GM23338 (cell line): Measurements from ENCODE around the gene DMRT2. TPM values are rescaled to one million over a fixed set of nuclear protein-coding genes. Genes with fewer than 3 reads are reported as not detected.

Experiments
- ATAC-seq: fragments of 200-7000 bp; cut with Tn5 transposase; 3 replicates; pipeline ENCODE4 v1.9.1; 2020
- DNase-seq: peaks from one replicate; pipeline ENCODE4 v3.0.0-alpha.2; 2015; ENCODE audit warnings: low spot score
- H2AFZ ChIP-seq: fragments of 200-600 bp; sonication (generic); 2 replicates; pipeline ENCODE4 v1.8.0; 2016; ENCODE audit warnings: antibody characterized with exemption, mild to moderate bottlenecking, moderate library complexity
- H3F3A ChIP-seq: fragments of 200-600 bp; sonication (generic); replicated peaks from 2 replicates; pipeline ENCODE4 v1.8.0; 2017; ENCODE audit warnings: antibody characterized with exemption, mixed run types, low read depth
- H3K27ac ChIP-seq: fragments of 200-600 bp; sonication (generic); 2 replicates; pipeline ENCODE4 v1.6.1; 2016; ENCODE audit warnings: low read depth
- H3K27me3 ChIP-seq: fragments of 200-600 bp; sonication (generic); 2 replicates; pipeline ENCODE4 v1.8.0; 2016; ENCODE audit warnings: mild to moderate bottlenecking, mixed run types, moderate library complexity; ENCODE audit not compliant: insufficient read depth
- H3K36me3 ChIP-seq: fragments of 200-600 bp; sonication (generic); 2 replicates; pipeline ENCODE4 v1.8.0; 2016; ENCODE audit warnings: mild to moderate bottlenecking; ENCODE audit not compliant: insufficient read depth
- H3K4me1 ChIP-seq: fragments of 200-600 bp; sonication (generic); 2 replicates; pipeline ENCODE4 v1.8.0; 2016; ENCODE audit warnings: mild to moderate bottlenecking, moderate library complexity; ENCODE audit not compliant: insufficient read depth
- H3K4me2 ChIP-seq: fragments of 200-600 bp; sonication (generic); 2 replicates; pipeline ENCODE4 v1.7.1; 2017; ENCODE audit warnings: mixed run types
- H3K4me3 ChIP-seq: fragments of 200-600 bp; sonication (generic); 2 replicates; pipeline ENCODE4 v1.6.1; 2016; ENCODE audit warnings: mixed run types
- H3K79me2 ChIP-seq: fragments of 200-600 bp; sonication (generic); replicated peaks from 2 replicates; pipeline ENCODE4 v1.8.0; 2017; ENCODE audit warnings: mild to moderate bottlenecking; ENCODE audit not compliant: insufficient read depth
- H3K9me2 ChIP-seq: fragments of 200-600 bp; sonication (generic); 2 replicates; pipeline ENCODE4 v1.8.0; 2017; ENCODE audit not compliant: insufficient read depth
- H4K20me1 ChIP-seq: fragments of 200-600 bp; sonication (generic); replicated peaks from 2 replicates; pipeline ENCODE4 v1.8.0; 2017; ENCODE audit warnings: mild to moderate bottlenecking; ENCODE audit not compliant: insufficient read depth
- H3K27ac Mint-ChIP-seq: 2 replicates; pipeline ENCODE4 v1.8.0; 2020; ENCODE audit warnings: inconsistent platforms, mild to moderate bottlenecking, moderate library complexity, mixed read lengths
- H3K27me3 Mint-ChIP-seq: 3 replicates; pipeline ENCODE4 v1.8.0; 2022; ENCODE audit warnings: low read depth, mild to moderate bottlenecking, moderate library complexity, mixed read lengths, inconsistent platforms; ENCODE audit not compliant: insufficient read depth, poor library complexity
- H3K36me3 Mint-ChIP-seq: 3 replicates; pipeline ENCODE4 v1.8.0; 2021; ENCODE audit warnings: low read depth, mild to moderate bottlenecking, inconsistent platforms, moderate library complexity, mixed read lengths
- H3K4me1 Mint-ChIP-seq: 3 replicates; pipeline ENCODE4 v1.8.0; 2020; ENCODE audit warnings: mild to moderate bottlenecking, inconsistent platforms, mixed read lengths
- H3K4me3 Mint-ChIP-seq: 3 replicates; pipeline ENCODE4 v1.8.0; 2021; ENCODE audit warnings: moderate library complexity, mild to moderate bottlenecking, inconsistent platforms, mixed read lengths
- H3K9me3 Mint-ChIP-seq: 3 replicates; pipeline ENCODE4 v1.8.0; 2020; ENCODE audit warnings: moderate library complexity, mild to moderate bottlenecking, inconsistent platforms, mixed read lengths
- NANOG ChIP-seq: IDR thresholded peaks from 2 replicates; pipeline ENCODE4 v1.6.1; 2016; ENCODE audit warnings: antibody characterized with exemption, borderline replicate concordance
- STAT1 ChIP-seq: IDR thresholded peaks from one replicate; pipeline ENCODE4 v1.6.1; 2016; ENCODE audit warnings: antibody characterized with exemption; ENCODE audit not compliant: unreplicated experiment
- ZNF114 ChIP-seq: fragments of 250-450 bp; sonication (Bioruptor Pico); IDR thresholded peaks from 2 replicates; pipeline ENCODE4 v1.5.0; 2020; ENCODE audit warnings: mild to moderate bottlenecking, moderate library complexity
- ZNF331 ChIP-seq: fragments of 250-450 bp; sonication (Bioruptor Pico); IDR thresholded peaks from 2 replicates; pipeline ENCODE4 v1.5.0; 2020; ENCODE audit warnings: low read depth, mild to moderate bottlenecking, moderate library complexity
- polyA plus RNA-seq: library from polyadenylated mRNA; unstranded; fragments of >200 nt; fragmentation: Nextera tagmentation; extraction: Ambion mirVana; gene quantifications from 2 replicates; pipeline ENCODE4 v1.2.1, GENCODE V29; 2016
- total RNA-seq: library from RNA; depleted of rRNA; stranded (reverse); fragments of >200 nt; shearing (Covaris generic); gene quantifications from 2 replicates; pipeline ENCODE4 v1.2.3, GENCODE V29; 2014
- TF ChIP-seq, protein P1 (sequence below): IDR thresholded peaks from 2 replicates; pipeline ENCODE4 v1.6.1; 2016; ENCODE audit warnings: antibody characterized with exemption
- TF ChIP-seq, protein P2 (sequence below): fragments of 250-450 bp; sonication (Bioruptor Pico); IDR thresholded peaks from 2 replicates; pipeline ENCODE4 v1.5.0; 2020; ENCODE audit warnings: mild to moderate bottlenecking, moderate library complexity
- TF ChIP-seq, protein P3 (sequence below): IDR thresholded peaks from one replicate; pipeline ENCODE4 v1.6.1; 2018; ENCODE audit warnings: antibody characterized with exemption; ENCODE audit not compliant: unreplicated experiment

The DMRT2 gene
- total and polyA plus RNA-seq, 2 experiments from 2014 or later, result not detected

DNA sequence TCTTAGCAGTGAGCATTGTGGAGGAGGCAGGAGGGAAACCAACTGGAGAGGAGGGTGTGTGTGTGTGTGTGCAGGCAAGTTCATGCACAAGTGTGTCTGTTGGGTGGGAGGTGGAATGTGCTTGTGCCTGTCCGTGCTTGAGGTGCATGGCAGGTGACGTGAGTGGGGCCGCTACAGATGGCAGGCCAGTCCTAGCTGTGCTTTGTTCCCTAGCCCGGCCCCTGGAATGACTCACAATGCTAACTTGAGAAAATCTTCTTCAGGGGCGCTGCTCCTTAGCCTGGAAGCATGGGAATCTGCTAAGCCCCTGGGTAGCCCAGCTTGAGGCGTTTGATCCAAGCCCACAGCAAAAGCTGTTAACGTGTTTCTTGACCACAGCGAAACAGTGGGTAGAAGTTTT, 25.0 kb upstream of the DMRT2 start:
- Mint-ChIP-seq H3K27me3 (peaks cover 2% of the 10 kb centered on the region), H3K9me3 (peaks cover 19% of the 10 kb centered on the region; the same call in 2 of the 3 replicates), H3K4me1 (no peaks in the 10 kb centered on the region), H3K36me3 (peaks cover 3% of the 10 kb centered on the region; the same call in 2 of the 3 replicates), H3K4me3 (no peak overlapping the region), H3K27ac (no peak overlapping the region)
- Histone ChIP-seq H4K20me1 (no peaks in the 10 kb centered on the region), H3K4me3 (no peak overlapping the region), H3K79me2 (no peaks in the 10 kb centered on the region), H3F3A (no peaks in the 10 kb centered on the region), H3K4me2 (no peak overlapping the region), H3K27ac (no peak overlapping the region), H3K36me3 (no peaks in the 10 kb centered on the region), H3K27me3 (no peaks in the 10 kb centered on the region), H3K9me2 (no peaks in the 10 kb centered on the region), H3K4me1 (no peaks in the 10 kb centered on the region), H2AFZ (no peak overlapping the region)
- TF ChIP-seq, protein P1, sequence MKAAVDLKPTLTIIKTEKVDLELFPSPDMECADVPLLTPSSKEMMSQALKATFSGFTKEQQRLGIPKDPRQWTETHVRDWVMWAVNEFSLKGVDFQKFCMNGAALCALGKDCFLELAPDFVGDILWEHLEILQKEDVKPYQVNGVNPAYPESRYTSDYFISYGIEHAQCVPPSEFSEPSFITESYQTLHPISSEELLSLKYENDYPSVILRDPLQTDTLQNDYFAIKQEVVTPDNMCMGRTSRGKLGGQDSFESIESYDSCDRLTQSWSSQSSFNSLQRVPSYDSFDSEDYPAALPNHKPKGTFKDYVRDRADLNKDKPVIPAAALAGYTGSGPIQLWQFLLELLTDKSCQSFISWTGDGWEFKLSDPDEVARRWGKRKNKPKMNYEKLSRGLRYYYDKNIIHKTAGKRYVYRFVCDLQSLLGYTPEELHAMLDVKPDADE, result no peak
- TF ChIP-seq, protein P2, sequence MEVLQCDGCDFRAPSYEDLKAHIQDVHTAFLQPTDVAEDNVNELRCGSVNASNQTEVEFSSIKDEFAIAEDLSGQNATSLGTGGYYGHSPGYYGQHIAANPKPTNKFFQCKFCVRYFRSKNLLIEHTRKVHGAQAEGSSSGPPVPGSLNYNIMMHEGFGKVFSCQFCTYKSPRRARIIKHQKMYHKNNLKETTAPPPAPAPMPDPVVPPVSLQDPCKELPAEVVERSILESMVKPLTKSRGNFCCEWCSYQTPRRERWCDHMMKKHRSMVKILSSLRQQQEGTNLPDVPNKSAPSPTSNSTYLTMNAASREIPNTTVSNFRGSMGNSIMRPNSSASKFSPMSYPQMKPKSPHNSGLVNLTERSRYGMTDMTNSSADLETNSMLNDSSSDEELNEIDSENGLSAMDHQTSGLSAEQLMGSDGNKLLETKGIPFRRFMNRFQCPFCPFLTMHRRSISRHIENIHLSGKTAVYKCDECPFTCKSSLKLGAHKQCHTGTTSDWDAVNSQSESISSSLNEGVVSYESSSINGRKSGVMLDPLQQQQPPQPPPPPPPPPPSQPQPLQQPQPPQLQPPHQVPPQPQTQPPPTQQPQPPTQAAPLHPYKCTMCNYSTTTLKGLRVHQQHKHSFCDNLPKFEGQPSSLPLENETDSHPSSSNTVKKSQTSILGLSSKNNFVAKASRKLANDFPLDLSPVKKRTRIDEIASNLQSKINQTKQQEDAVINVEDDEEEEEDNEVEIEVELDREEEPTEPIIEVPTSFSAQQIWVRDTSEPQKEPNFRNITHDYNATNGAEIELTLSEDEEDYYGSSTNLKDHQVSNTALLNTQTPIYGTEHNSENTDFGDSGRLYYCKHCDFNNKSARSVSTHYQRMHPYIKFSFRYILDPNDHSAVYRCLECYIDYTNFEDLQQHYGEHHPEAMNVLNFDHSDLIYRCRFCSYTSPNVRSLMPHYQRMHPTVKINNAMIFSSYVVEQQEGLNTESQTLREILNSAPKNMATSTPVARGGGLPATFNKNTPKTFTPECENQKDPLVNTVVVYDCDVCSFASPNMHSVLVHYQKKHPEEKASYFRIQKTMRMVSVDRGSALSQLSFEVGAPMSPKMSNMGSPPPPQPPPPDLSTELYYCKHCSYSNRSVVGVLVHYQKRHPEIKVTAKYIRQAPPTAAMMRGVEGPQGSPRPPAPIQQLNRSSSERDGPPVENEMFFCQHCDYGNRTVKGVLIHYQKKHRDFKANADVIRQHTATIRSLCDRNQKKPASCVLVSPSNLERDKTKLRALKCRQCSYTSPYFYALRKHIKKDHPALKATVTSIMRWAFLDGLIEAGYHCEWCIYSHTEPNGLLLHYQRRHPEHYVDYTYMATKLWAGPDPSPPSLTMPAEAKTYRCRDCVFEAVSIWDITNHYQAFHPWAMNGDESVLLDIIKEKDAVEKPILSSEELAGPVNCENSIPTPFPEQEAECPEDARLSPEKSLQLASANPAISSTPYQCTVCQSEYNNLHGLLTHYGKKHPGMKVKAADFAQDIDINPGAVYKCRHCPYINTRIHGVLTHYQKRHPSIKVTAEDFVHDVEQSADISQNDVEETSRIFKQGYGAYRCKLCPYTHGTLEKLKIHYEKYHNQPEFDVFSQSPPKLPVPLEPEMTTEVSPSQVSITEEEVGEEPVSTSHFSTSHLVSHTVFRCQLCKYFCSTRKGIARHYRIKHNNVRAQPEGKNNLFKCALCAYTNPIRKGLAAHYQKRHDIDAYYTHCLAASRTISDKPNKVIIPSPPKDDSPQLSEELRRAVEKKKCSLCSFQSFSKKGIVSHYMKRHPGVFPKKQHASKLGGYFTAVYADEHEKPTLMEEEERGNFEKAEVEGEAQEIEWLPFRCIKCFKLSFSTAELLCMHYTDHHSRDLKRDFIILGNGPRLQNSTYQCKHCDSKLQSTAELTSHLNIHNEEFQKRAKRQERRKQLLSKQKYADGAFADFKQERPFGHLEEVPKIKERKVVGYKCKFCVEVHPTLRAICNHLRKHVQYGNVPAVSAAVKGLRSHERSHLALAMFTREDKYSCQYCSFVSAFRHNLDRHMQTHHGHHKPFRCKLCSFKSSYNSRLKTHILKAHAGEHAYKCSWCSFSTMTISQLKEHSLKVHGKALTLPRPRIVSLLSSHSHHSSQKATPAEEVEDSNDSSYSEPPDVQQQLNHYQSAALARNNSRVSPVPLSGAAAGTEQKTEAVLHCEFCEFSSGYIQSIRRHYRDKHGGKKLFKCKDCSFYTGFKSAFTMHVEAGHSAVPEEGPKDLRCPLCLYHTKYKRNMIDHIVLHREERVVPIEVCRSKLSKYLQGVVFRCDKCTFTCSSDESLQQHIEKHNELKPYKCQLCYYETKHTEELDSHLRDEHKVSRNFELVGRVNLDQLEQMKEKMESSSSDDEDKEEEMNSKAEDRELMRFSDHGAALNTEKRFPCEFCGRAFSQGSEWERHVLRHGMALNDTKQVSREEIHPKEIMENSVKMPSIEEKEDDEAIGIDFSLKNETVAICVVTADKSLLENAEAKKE (CRISPR knock-in tag), result no peak
- no peak for TF ChIP-seq NANOG
- TF ChIP-seq STAT1, result no peak
- no peak for TF ChIP-seq ZNF114
- TF ChIP-seq ZNF331 (CRISPR knock-in tag), result no peak
- TF ChIP-seq, protein P3, sequence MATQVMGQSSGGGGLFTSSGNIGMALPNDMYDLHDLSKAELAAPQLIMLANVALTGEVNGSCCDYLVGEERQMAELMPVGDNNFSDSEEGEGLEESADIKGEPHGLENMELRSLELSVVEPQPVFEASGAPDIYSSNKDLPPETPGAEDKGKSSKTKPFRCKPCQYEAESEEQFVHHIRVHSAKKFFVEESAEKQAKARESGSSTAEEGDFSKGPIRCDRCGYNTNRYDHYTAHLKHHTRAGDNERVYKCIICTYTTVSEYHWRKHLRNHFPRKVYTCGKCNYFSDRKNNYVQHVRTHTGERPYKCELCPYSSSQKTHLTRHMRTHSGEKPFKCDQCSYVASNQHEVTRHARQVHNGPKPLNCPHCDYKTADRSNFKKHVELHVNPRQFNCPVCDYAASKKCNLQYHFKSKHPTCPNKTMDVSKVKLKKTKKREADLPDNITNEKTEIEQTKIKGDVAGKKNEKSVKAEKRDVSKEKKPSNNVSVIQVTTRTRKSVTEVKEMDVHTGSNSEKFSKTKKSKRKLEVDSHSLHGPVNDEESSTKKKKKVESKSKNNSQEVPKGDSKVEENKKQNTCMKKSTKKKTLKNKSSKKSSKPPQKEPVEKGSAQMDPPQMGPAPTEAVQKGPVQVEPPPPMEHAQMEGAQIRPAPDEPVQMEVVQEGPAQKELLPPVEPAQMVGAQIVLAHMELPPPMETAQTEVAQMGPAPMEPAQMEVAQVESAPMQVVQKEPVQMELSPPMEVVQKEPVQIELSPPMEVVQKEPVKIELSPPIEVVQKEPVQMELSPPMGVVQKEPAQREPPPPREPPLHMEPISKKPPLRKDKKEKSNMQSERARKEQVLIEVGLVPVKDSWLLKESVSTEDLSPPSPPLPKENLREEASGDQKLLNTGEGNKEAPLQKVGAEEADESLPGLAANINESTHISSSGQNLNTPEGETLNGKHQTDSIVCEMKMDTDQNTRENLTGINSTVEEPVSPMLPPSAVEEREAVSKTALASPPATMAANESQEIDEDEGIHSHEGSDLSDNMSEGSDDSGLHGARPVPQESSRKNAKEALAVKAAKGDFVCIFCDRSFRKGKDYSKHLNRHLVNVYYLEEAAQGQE, result no peak
- DNase-seq (peak; percentile 27), ATAC-seq (peak; percentile 85)
